Heart left ventricle (tissue), 13 donors: ENCODE measurements around the gene CEMIP2.

ENCODE experiments used
- POLR2A ChIP-seq, 2 donors: fragments of 450-650 bp; IDR thresholded peaks; one replicate each; pipeline ENCODE4 v1.6.1; 2017; ENCODE audit warnings: antibody characterized with exemption in 2 of 2, mild to moderate bottlenecking in 2 of 2, moderate library complexity in 2 of 2
- TF ChIP-seq, protein P1 (sequence below), 12 donors: fragments of 200-600 bp; sonication (generic) in 4 of 12; IDR thresholded peaks; one replicate each; pipeline versions ENCODE4 v1.5.0 to v1.8.0; 2018 to 2022; ENCODE audit warnings: antibody characterized with exemption in 12 of 12, mild to moderate bottlenecking in 5 of 12
- donor health status: ischemic (EF 13 %, LVEDD 7.1; RV severe dilation, severe dysfunction).
- donor health status: DM: no; HTN: yes; CAD: no.
- donor health status: DM: no; HTN: no; CAD: no.
- donor health status: ischemic (EF 25% LVEDD 6.9; RV normal size, moderate dysfunction).
- donor health status: ischemic (EF 25% LVEDD 5.7; RV mildly dilated, moderate dysfunction).
- donor health status: ischemic (EF 35%, LVEDD 5.7; RV mildly dilated, moderate dysfunction).
- donor health status: nonischemic (EF 11% LVEDD 7.7; RV severe dilation, severe dysfunction).
- donor health status: DM: yes; HTN: yes; CAD: no.
- donor health status: PGD.
- donor health status: ischemic (EF 29% LVEDD 5.4; RV normal size, mild dysfunction).
- donor health status: nonischemic (EF 23%, LVEDD 6.1; RV moderate dilation, normal function).

DNA sequence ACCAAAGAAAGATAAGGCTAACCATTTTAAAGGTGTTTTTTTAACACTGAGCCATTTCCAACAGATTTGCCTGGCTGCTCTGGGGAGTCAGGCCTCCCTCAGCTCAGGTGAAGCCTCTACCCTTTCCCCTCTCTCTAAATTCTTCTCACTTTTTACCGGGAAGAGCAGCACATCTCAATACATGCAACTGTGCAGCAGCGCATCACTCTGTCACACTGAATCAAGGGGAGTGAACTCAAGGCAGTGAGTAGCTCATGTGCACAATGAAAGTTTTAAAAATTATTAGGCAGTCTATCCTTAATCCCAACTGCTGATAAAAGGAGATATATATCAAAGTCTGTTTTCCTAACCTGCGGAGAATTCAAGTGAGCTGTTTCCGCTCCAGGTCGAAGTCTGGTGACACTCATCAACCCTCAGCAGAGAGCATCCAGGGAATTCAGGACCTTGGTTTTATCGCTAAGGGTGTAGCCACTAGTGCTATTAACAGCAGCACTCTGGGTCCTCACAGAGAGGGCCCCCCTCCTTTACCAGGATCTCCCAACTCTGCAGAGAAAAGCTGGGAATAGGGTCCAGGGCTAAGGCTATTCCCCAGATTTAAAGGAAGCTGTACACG lies 1.0 kb downstream of the CEMIP2 start:
- no peak for TF ChIP-seq POLR2A (IDR thresholded peaks at IDR 0.05)
- TF ChIP-seq, protein P1, sequence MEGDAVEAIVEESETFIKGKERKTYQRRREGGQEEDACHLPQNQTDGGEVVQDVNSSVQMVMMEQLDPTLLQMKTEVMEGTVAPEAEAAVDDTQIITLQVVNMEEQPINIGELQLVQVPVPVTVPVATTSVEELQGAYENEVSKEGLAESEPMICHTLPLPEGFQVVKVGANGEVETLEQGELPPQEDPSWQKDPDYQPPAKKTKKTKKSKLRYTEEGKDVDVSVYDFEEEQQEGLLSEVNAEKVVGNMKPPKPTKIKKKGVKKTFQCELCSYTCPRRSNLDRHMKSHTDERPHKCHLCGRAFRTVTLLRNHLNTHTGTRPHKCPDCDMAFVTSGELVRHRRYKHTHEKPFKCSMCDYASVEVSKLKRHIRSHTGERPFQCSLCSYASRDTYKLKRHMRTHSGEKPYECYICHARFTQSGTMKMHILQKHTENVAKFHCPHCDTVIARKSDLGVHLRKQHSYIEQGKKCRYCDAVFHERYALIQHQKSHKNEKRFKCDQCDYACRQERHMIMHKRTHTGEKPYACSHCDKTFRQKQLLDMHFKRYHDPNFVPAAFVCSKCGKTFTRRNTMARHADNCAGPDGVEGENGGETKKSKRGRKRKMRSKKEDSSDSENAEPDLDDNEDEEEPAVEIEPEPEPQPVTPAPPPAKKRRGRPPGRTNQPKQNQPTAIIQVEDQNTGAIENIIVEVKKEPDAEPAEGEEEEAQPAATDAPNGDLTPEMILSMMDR (IDR thresholded peaks at IDR 0.05), result no peak
